HepG2 (cell line): Measurements from ENCODE around the gene LINC00237. TPM values are rescaled to one million over a fixed set of nuclear protein-coding genes. Genes with fewer than 3 reads are reported as not detected.

Experiments
- ASH2L ChIP-seq: fragments of 300-600, 200-600 bp; sonication (generic); IDR thresholded peaks from 2 replicates; pipeline ENCODE4 v1.7.0; 2017; ENCODE audit warnings: low read depth, mild to moderate bottlenecking, moderate library complexity, mixed read lengths, low read length; ENCODE audit not compliant: insufficient read length
- FOXM1 ChIP-seq: sonication (generic); formaldehyde crosslinking; IDR thresholded peaks from 2 replicates; pipeline ENCODE4 v1.5.0; 2020; ENCODE audit warnings: missing genetic modification reagents
- NRL ChIP-seq: sonication (generic); formaldehyde crosslinking; IDR thresholded peaks from 2 replicates; pipeline ENCODE4 v1.5.0; 2020; ENCODE audit warnings: missing genetic modification reagents, mild to moderate bottlenecking, moderate library complexity, borderline replicate concordance
- ONECUT2 ChIP-seq: sonication (generic); formaldehyde crosslinking; IDR thresholded peaks from 2 replicates; pipeline ENCODE4 v1.4.0; 2020; ENCODE audit warnings: missing genetic modification reagents
- RFX5 ChIP-seq: IDR thresholded peaks from 2 replicates; pipeline ENCODE4 v1.6.1; 2011; ENCODE audit warnings: low read depth, low read length, improper control_type of control experiment
- YEATS4 ChIP-seq: sonication (generic); formaldehyde crosslinking; IDR thresholded peaks from 2 replicates; pipeline ENCODE4 v1.4.0; 2020; ENCODE audit warnings: missing genetic modification reagents, borderline replicate concordance
- ZNF407 ChIP-seq: sonication (generic); formaldehyde crosslinking; IDR thresholded peaks from one replicate; pipeline ENCODE4 v1.5.1; 2020; ENCODE audit warnings: mild to moderate bottlenecking, missing genetic modification reagents; ENCODE audit errors: not compliant biosample characterization
- ZNF784 ChIP-seq: sonication (generic); formaldehyde crosslinking; IDR thresholded peaks from 2 replicates; pipeline ENCODE4 v1.5.1; 2020; ENCODE audit warnings: missing genetic modification reagents, mild to moderate bottlenecking, borderline replicate concordance
- polyA plus RNA-seq, 8 experiments: library from polyadenylated mRNA; depleted of rRNA in 3 of 8; stranded (reverse) in 7 of 8; unstranded in 1 of 8; fragments of >200 nt; fragmentation: Illumina TruSeq in 4 of 8; extraction: Trizol in 4 of 8; gene quantifications; 2 replicates each; pipeline versions ENCODE4 v1.2.1 to v1.2.3, GENCODE V29; 2011 to 2016; ENCODE audit warnings: low read depth in 4 of 8, missing spikeins in 1 of 8, mixed read lengths in 1 of 8; ENCODE audit not compliant: insufficient read depth in 1 of 8
- total RNA-seq, 5 experiments: library from RNA; depleted of rRNA; stranded (reverse); fragments of >200 nt; fragmentation: Illumina TruSeq; extraction: Trizol; gene quantifications; 2 replicates each; pipeline ENCODE4 v1.2.3, GENCODE V29; 2016; ENCODE audit warnings: low read depth in 1 of 5
- TF ChIP-seq, protein P1 (sequence below): sonication (generic); formaldehyde crosslinking; conservative IDR thresholded peaks from 2 replicates; pipeline ENCODE4 v1.4.0; 2020; ENCODE audit warnings: mild to moderate bottlenecking, missing genetic modification reagents, moderate library complexity

LINC00237 gene
- total and polyA plus RNA-seq, 2 of the 13 experiments (the other 11 are each of a cell fraction or from before 2014, with no cell fraction given) = not detected

- TF ChIP-seq, protein P1, sequence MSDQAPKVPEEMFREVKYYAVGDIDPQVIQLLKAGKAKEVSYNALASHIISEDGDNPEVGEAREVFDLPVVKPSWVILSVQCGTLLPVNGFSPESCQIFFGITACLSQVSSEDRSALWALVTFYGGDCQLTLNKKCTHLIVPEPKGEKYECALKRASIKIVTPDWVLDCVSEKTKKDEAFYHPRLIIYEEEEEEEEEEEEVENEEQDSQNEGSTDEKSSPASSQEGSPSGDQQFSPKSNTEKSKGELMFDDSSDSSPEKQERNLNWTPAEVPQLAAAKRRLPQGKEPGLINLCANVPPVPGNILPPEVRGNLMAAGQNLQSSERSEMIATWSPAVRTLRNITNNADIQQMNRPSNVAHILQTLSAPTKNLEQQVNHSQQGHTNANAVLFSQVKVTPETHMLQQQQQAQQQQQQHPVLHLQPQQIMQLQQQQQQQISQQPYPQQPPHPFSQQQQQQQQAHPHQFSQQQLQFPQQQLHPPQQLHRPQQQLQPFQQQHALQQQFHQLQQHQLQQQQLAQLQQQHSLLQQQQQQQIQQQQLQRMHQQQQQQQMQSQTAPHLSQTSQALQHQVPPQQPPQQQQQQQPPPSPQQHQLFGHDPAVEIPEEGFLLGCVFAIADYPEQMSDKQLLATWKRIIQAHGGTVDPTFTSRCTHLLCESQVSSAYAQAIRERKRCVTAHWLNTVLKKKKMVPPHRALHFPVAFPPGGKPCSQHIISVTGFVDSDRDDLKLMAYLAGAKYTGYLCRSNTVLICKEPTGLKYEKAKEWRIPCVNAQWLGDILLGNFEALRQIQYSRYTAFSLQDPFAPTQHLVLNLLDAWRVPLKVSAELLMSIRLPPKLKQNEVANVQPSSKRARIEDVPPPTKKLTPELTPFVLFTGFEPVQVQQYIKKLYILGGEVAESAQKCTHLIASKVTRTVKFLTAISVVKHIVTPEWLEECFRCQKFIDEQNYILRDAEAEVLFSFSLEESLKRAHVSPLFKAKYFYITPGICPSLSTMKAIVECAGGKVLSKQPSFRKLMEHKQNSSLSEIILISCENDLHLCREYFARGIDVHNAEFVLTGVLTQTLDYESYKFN (CRISPR knock-in tag) = peak; percentile 75
- TF ChIP-seq FOXM1 (CRISPR knock-in tag) = no peak
- no peak for TF ChIP-seq ONECUT2 (CRISPR knock-in tag)
- TF ChIP-seq ASH2L = peak; percentile 83
- TF ChIP-seq ZNF407 (CRISPR knock-in tag) = peak; percentile 62
- TF ChIP-seq YEATS4 (CRISPR knock-in tag) = peak; percentile 91
- peak; percentile 95 for TF ChIP-seq NRL (CRISPR knock-in tag)
- no peak for TF ChIP-seq RFX5
- TF ChIP-seq ZNF784 (CRISPR knock-in tag) = 0 out of 2 replicates have a peak, but pooled peaks have one; percentile 6
Measured at GRCh38 chr20:21125849-21126580, 19.9 kb upstream of the LINC00237 start, which contains the start of gene KIZ (continued).
